Trophoblast cell (in vitro differentiated cells and primary cell): ENCODE measurements around the gene KIFBP. TPM values are rescaled to one million over a fixed set of nuclear protein-coding genes. Genes with fewer than 3 reads are reported as not detected.
"Not testable (repeated sequence)": the region's sequence is repeated elsewhere in the genome, so short reads cannot be mapped to it uniquely, and the experiment has no call there.

ENCODE experiments used
- DNase-seq, 2 donors: peaks; one replicate each; pipeline ENCODE4 v3.0.0-alpha.2; 2016
- H2AFZ ChIP-seq: 2 replicates; pipeline ENCODE4 v1.6.1; 2013; ENCODE audit warnings: low read length, moderate library complexity, mild to moderate bottlenecking; ENCODE audit not compliant: insufficient read depth, poor library complexity
- H2AK5ac ChIP-seq: 2 replicates; pipeline ENCODE4 v1.6.1; 2013; ENCODE audit warnings: mild to moderate bottlenecking, low read length
- H2BK120ac ChIP-seq: 2 replicates; pipeline ENCODE4 v1.6.1; 2013; ENCODE audit warnings: low read length, mild to moderate bottlenecking, moderate library complexity; ENCODE audit not compliant: insufficient read depth, poor library complexity
- H2BK12ac ChIP-seq: 2 replicates; pipeline ENCODE4 v1.6.1; 2013; ENCODE audit warnings: mild to moderate bottlenecking, low read length, moderate library complexity
- H2BK5ac ChIP-seq: 2 replicates; pipeline ENCODE4 v1.6.1; 2013; ENCODE audit warnings: low read length, low read depth, moderate library complexity, mild to moderate bottlenecking; ENCODE audit not compliant: poor library complexity
- H3K14ac ChIP-seq: 2 replicates; pipeline ENCODE4 v1.6.1; 2013; ENCODE audit warnings: mild to moderate bottlenecking, low read length
- H3K18ac ChIP-seq: 2 replicates; pipeline ENCODE4 v1.6.1; 2013; ENCODE audit warnings: mild to moderate bottlenecking, low read length
- H3K23ac ChIP-seq: 2 replicates; pipeline ENCODE4 v1.6.1; 2013; ENCODE audit warnings: low read length
- H3K27ac ChIP-seq: 2 replicates; pipeline ENCODE4 v1.5.1; 2013; ENCODE audit warnings: low read depth, mild to moderate bottlenecking, inconsistent platforms, low read length, moderate library complexity
- H3K27me3 ChIP-seq: 2 replicates; pipeline ENCODE4 v1.6.1; 2013; ENCODE audit warnings: inconsistent platforms, mild to moderate bottlenecking, low read length, moderate library complexity; ENCODE audit not compliant: insufficient read depth
- H3K36me3 ChIP-seq, 2 experiments: 1 replicate in 1 of 2; 2 replicates in 1 of 2; pipeline ENCODE4 v1.6.1; 2013; ENCODE audit warnings: low read length in 2 of 2, mild to moderate bottlenecking in 2 of 2, moderate library complexity in 1 of 2; ENCODE audit not compliant: insufficient read depth in 2 of 2, control insufficient read depth in 1 of 2
- H3K4ac ChIP-seq: 2 replicates; pipeline ENCODE4 v1.6.1; 2013; ENCODE audit warnings: low read depth, mild to moderate bottlenecking, low read length, moderate library complexity
- H3K4me1 ChIP-seq, 2 experiments: 1 replicate in 1 of 2; 2 replicates in 1 of 2; pipeline ENCODE4 v1.6.1; 2013; ENCODE audit warnings: low read length in 2 of 2, mild to moderate bottlenecking in 2 of 2, moderate library complexity in 1 of 2; ENCODE audit not compliant: insufficient read depth in 2 of 2, control insufficient read depth in 1 of 2
- H3K4me2 ChIP-seq: 2 replicates; pipeline ENCODE4 v1.6.1; 2013; ENCODE audit warnings: inconsistent platforms, mild to moderate bottlenecking, low read length, moderate library complexity
- H3K4me3 ChIP-seq: 2 replicates; pipeline ENCODE4 v1.5.1; 2013; ENCODE audit warnings: mild to moderate bottlenecking, low read depth, low read length, inconsistent platforms
- H3K79me1 ChIP-seq: one replicate; pipeline ENCODE4 v1.6.1; 2013; ENCODE audit warnings: low read length
- H3K79me2 ChIP-seq: 2 replicates; pipeline ENCODE4 v1.6.1; 2013; ENCODE audit warnings: low read length, mild to moderate bottlenecking; ENCODE audit not compliant: control insufficient read depth, insufficient read depth, poor library complexity
- H3K9ac ChIP-seq: 2 replicates; pipeline ENCODE4 v1.6.1; 2013; ENCODE audit warnings: mild to moderate bottlenecking, low read length
- H3K9me3 ChIP-seq: 2 replicates; pipeline ENCODE4 v1.6.1; 2013; ENCODE audit warnings: low read depth, mild to moderate bottlenecking, control low read depth, inconsistent platforms, low read length; ENCODE audit not compliant: insufficient read depth
- H4K12ac ChIP-seq: 2 replicates; pipeline ENCODE4 v1.6.1; 2013; ENCODE audit warnings: low read depth, mild to moderate bottlenecking, low read length, moderate library complexity
- H4K8ac ChIP-seq: 2 replicates; pipeline ENCODE4 v1.6.1; 2013; ENCODE audit warnings: low read depth, mild to moderate bottlenecking, low read length, moderate library complexity
- H4K91ac ChIP-seq: one replicate; pipeline ENCODE4 v1.6.1; 2013; ENCODE audit warnings: low read depth, mild to moderate bottlenecking, low read length, moderate library complexity
- WGBS: extraction: QIAGEN DNeasy Blood & Tissue Kit; methylation state at CpG from one replicate; pipeline ENCODE4 v1.1.7; 2013; ENCODE audit warnings: missing lambda C conversion rate; ENCODE audit not compliant: insufficient read length, insufficient coverage; ENCODE audit errors: extremely low coverage; 5-methylcytosine and 5-hydroxymethylcytosine counted together
- polyA plus RNA-seq: library from polyadenylated mRNA; stranded (reverse); fragments of 200-250 nt; gene quantifications from 2 replicates; pipeline ENCODE4 v1.2.3, GENCODE V29; 2013

The KIFBP gene
- 17.9 and 18.2 TPM in 2 replicates for polyA plus RNA-seq

- peak within 1 kb of the TSS; percentile 56 for H4K8ac ChIP-seq
- H2AK5ac ChIP-seq: peak within 1 kb of the TSS; percentile 74
- H3K79me1 ChIP-seq: peaks cover 3% of the 10 kb centered on the region
- H3K27ac ChIP-seq: peak within 1 kb of the TSS; percentile 30
- H3K79me2 ChIP-seq: peaks cover 3% of the 10 kb centered on the region
- H2AFZ ChIP-seq: peak within 1 kb of the TSS; percentile 65
- H3K27me3 ChIP-seq: no peaks in the 10 kb centered on the region
- H2BK12ac ChIP-seq: no peak within 1 kb of the TSS
- peak within 1 kb of the TSS; percentile 10 for H2BK120ac ChIP-seq
- peak within 1 kb of the TSS; percentile 38 for H2BK5ac ChIP-seq
- H4K91ac ChIP-seq: peak within 1 kb of the TSS; percentile 0
- H3K4me2 ChIP-seq: peak within 1 kb of the TSS; percentile 92
- H3K9me3 ChIP-seq: no peaks in the 10 kb centered on the region
- H3K36me3 ChIP-seq: no peaks in the 10 kb centered on the region
- peak within 1 kb of the TSS; percentile 81 for H3K9ac ChIP-seq
- peak within 1 kb of the TSS; percentile 90 for H3K4me3 ChIP-seq
- peak; percentile 92 to 97 for DNase-seq
- no peak within 1 kb of the TSS for H3K23ac ChIP-seq
- H4K12ac ChIP-seq: peak within 1 kb of the TSS; percentile 85
- peak within 1 kb of the TSS; percentile 95 for H3K4ac ChIP-seq
- peak within 1 kb of the TSS; percentile 63 for H3K18ac ChIP-seq
- no CpG with 5 or more reads among the region's 62 CpGs for WGBS
- H3K4me1 ChIP-seq: peaks cover 0 to 4% of the 10 kb centered on the region in 2 experiments
- peak within 1 kb of the TSS; percentile 41 for H3K14ac ChIP-seq
Measured at GRCh38 chr10:68988530-68989316, at the start of gene KIFBP. TSS of gene KIFBP (plus strand) at chr10:68988803. CDS start at chr10:68988833, 30 bp downstream.

GRCh38 chr10:68938884-68939283 is 49.7 kb upstream of the KIFBP start:
- DNase-seq: no peak
- H3K9ac ChIP-seq: no peak overlapping the region
- no peaks in the 10 kb centered on the region for H3K79me1 ChIP-seq
- H2AK5ac ChIP-seq: no peak overlapping the region
- no CpG with 5 or more reads among the region's 2 CpGs for WGBS
- H3K23ac ChIP-seq: no peak overlapping the region
- H4K12ac ChIP-seq: no peak overlapping the region
- H2BK5ac ChIP-seq: no peak overlapping the region
- H3K18ac ChIP-seq: no peak overlapping the region
- H4K91ac ChIP-seq: no peak overlapping the region
- no peaks in the 10 kb centered on the region for H3K79me2 ChIP-seq
- H3K4me1 ChIP-seq: no peaks in the 10 kb centered on the region
- H3K14ac ChIP-seq: no peak overlapping the region
- peaks cover 15 to 19% of the 10 kb centered on the region in 2 experiments for H3K36me3 ChIP-seq
- H3K4me2 ChIP-seq: no peak overlapping the region
- H4K8ac ChIP-seq: no peak overlapping the region
- no peak overlapping the region for H3K4me3 ChIP-seq
- no peak overlapping the region for H3K4ac ChIP-seq
- H2AFZ ChIP-seq: no peak overlapping the region
- no peak overlapping the region for H3K27ac ChIP-seq
- no peak overlapping the region for H2BK12ac ChIP-seq
- no peaks in the 10 kb centered on the region for H3K9me3 ChIP-seq
- no peak overlapping the region for H2BK120ac ChIP-seq
- no peaks in the 10 kb centered on the region for H3K27me3 ChIP-seq

DNA sequence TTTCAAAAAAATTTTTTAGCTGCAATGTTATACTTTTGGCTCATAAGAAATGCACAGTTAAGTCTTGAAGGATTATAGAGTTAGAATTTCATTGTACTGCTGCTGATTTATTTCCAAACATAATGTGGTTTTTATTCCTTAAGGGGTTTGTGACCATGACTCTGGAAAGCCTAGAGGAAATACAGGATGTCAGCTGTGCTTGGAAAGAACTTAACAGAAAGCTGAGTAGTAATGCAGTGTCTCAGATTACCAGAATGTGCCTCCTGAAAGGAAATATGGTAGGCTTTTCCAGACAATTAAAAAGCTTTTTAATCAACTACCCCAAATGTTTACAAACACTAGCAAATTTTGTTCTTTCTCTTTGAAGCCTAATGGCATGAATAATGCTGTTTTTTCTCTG is 47.7 kb upstream of the KIFBP start:
- not testable (repeated sequence) for H2AFZ ChIP-seq, H2BK12ac ChIP-seq

DNA sequence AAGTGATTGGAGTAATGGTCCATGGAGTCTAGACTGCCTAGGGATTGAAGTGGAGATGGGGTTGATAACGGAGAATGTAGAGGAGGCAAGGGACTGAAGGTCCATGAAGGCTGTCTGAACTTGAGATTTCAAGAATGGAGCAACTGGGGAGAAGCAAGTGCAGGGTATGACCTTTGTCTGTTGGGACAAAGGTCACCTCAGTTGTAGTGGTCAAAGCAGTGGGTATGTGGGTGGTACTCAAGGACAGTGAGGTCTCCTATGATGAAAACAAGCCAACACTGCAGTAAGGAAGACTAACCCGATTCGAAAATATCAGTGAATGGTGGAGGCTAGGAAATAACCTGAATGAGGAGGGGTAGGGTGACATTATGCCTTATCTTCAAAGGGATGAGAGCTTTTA is 38.0 kb upstream of the KIFBP start:
- Histone ChIP-seq H2BK12ac (no peak overlapping the region), H3K79me1 (no peaks in the 10 kb centered on the region), H3K36me3 (peaks cover 16 to 20% of the 10 kb centered on the region in 2 experiments), H2BK5ac (no peak overlapping the region), H3K9me3 (no peaks in the 10 kb centered on the region), H3K18ac (no peak overlapping the region), H3K4me2 (no peak overlapping the region), H3K4ac (no peak overlapping the region), H3K14ac (no peak overlapping the region), H2AK5ac (no peak overlapping the region), H3K79me2 (no peaks in the 10 kb centered on the region), H3K4me1 (no peaks in the 10 kb centered on the region), H3K9ac (no peak overlapping the region), H2BK120ac (no peak overlapping the region), H4K91ac (no peak overlapping the region), H3K27me3 (no peaks in the 10 kb centered on the region), H4K12ac (no peak overlapping the region), H4K8ac (no peak overlapping the region), H3K4me3 (no peak overlapping the region), H3K27ac (no peak overlapping the region), H2AFZ (no peak overlapping the region), H3K23ac (peak overlapping the region; percentile 11)
- no CpG with 5 or more reads among the region's 3 CpGs for WGBS
- no peak for DNase-seq

More for the DNA sequence above, 47.7 kb upstream of the KIFBP start:
- H2AK5ac ChIP-seq, H3K9ac ChIP-seq, H3K4me2 ChIP-seq, H4K91ac ChIP-seq, H3K4ac ChIP-seq, DNase-seq, H3K14ac ChIP-seq, H3K79me2 ChIP-seq, H3K9me3 ChIP-seq, H3K27me3 ChIP-seq, H3K4me3 ChIP-seq, H3K79me1 ChIP-seq, H2BK5ac ChIP-seq, H3K4me1 ChIP-seq, H4K8ac ChIP-seq, H3K23ac ChIP-seq, H4K12ac ChIP-seq, H3K27ac ChIP-seq, H2BK120ac ChIP-seq, H3K18ac ChIP-seq: not testable (repeated sequence)
- H3K36me3 ChIP-seq: peaks cover 14 to 19% of the 10 kb centered on the region in 2 experiments
